Fibroblast of skin of right biceps (primary cell): ENCODE measurements around the gene RYK.
"Not testable (repeated sequence)": the region's sequence is repeated elsewhere in the genome, so short reads cannot be mapped to it uniquely, and the experiment has no call there.

Source experiments
- DNase-seq: peaks from one replicate; pipeline ENCODE4 v3.0.0-alpha.2; 2013

Gene RYK

DNA sequence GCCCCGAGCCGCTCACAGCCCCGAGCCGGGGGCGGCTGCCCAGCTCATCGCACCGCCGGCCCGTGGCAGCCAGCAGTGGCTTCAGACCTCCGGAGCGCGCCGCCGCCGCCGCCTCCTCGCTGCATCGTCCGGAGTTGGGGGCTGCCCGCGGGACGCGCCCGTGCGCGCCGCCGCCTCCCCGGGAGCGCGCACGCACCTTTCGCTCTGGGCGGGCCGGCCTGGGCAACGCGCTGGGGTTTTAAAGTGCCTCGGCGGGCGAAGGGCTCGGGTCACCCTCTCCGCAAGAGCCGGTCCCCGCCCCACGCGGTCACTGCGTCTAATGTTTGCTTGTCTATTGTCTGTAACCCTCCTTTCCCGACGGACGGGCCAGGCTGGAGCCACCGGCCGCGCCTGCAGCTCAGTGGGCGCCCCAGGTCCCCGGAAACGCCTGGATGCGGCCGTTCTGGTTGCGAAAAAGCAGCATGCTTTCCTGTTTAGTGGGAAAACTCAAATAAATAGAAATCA, at the start of gene RYK:
TSS of gene RYK (minus strand) at position 143 of the 504 bp plus-strand sequence. CDS start 205 bp downstream, outside the sequence.
- DNase-seq = peak; percentile 82

DNA sequence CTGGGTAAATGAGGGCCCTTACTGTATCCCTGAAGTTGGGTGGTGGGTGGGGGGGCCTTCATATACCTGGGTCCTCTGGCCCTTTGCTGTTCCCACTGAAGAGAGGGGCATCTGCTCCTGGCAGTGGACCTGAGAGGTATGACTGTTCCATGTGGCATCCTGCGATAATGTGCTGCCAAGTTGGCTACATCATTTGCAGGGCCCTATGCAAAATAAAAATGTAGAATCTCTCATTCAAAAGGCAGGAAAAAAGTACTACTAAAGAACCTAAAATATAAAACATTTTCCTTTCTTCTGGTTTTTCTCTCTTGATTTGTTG, 49.2 kb upstream of the RYK start:
- no peak for DNase-seq

- DNase-seq = peak; percentile 30
Measured at GRCh38 chr3:134299185-134299887, 48.7 kb upstream of the RYK start.

GRCh38 chr3:134298249-134298648, 47.6 kb upstream of the RYK start:
- no peak for DNase-seq

DNA sequence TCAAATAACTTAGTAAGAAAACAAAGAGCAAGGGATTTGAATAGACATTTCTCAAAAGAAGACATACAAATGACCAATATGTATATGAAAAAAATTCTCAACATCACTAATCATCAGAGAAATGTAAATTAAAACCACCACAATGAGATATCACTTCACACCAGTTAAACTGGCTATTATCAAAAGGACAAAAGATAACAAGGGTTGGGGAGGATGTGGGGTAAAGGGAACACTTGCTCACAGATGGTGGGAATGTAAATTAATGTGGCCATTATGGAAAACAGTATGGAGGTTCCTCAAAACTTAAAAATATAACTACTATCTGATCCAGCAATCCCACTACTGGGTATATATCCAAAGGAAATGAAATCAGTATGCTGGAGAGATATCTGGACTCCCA, 46.0 kb upstream of the RYK start:
- DNase-seq = no peak

DNA sequence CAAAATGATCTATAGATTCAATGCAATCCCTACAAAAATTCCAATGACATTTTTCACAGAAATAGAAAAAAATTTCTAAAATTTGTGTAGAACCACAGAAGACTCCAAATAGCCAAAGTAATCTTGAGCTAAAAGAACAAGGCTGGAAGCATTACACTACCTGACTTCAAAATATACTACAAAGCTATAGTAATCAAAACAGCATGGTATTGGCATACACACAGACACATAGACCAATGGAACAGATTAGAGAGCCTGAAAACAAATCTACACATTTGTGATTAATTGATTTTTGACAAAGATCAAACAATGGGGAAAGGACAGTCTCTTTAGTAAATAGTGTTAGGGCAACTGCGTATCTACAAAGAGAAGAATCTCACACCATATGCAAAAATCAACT, 45.3 kb upstream of the RYK start:
- DNase-seq = no peak

DNA sequence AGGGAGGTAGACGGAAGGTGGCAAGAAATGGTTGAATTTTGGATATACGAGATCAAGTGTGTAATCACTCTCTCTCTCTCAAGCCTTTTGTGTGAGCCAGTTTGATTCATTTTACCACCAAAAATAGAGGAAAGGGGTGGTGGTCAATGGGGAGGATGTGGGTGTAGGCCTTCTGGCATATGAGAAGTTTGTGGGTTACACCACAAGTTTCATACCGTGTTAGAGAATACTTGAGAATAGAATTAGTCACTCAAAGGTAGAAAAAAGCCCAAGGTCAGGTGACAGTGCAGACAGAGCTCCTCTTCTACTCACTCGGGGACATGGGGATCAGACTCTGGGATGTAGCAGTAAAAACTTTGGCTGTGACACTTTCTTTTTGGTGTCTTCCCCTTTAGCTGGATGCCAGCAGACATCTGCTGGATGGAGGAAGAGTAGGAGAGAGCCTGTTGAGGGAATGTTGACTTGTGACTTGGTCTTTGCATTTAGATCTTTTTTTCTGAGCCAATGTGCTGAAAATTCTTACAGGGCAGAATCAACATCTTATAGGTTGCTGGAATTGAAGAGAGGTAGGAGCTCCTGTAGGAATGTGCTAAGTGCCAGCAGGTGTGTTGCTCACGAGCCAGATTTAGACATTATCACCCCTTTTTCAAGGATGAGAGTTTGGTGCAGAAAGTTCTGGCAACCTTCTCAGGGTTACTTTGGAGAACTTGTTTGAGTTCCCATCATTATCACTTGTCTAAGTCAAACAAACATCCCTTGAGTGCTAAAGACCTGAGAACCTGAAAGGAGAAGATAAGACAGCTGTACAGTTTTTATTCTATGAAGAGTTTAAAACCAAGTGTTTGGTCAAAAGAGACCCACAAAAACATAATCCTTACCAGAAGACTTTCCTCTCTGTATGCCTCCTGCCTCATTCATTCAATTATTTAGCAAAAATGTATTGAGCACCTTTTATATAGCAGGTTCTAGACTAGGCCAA, 43.9 kb upstream of the RYK start:
- DNase-seq = no peak

GRCh38 chr3:134291319-134292254, 40.9 kb upstream of the RYK start:
- DNase-seq = peak; percentile 75

- no peak for DNase-seq
Measured at GRCh38 chr3:134287512-134287911, 36.9 kb upstream of the RYK start.

DNA sequence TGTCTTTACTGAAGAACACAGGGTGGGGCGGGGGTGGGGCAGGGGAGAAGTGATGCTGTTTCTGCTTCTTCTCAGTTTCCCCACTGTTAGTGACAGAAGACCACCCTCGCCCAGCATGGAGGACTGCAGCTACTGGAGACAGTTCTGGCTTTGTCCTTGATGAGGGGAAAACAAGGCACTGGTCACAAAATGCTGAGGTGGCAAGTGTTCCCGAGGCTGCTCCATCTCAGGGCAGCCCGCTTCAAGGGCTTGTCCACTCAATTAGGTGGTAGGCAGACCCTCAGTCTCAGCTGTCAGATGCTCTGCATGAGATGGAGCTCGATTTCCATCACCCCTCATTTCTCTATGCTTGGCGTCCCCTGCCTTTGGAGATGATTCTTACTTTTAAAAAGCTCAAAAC, 33.8 kb upstream of the RYK start:
- no peak for DNase-seq

- no peak for DNase-seq
Measured at GRCh38 chr3:134282659-134283047, 32.0 kb upstream of the RYK start.

DNA sequence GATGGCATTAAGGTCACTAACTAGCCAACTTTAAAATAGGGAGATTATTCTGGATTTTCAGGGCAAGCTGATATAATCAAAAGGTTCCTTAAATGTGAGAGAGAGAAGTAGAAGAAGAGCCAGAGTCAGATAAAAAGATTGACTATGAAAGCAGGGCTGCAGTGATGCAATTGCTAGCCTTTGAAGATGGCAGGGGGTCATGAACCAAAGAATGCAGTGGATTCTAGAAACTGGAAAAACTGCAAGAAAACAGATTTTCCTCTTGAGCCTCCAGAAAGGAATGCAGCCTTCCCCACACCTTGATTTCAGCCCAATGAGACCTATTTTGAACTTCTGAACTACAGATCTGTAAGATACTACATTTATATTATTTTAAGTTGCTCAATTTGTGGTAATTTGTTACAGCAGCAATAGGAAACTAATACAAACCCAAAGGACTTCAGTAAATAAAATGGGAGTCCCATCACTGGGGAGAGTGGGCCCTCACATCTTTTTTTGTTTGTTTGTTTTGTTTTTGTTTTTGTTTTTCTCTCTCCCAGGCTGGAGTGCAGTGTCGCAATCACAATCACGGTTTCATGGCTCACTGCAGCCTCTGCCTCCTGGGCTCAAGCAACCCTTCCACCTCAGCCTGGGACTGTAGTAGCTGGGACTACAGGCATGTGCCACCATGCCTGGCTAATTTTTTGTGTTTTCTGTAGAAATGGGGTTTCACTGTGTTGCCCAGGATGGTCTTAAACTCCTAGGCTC, 31.4 kb upstream of the RYK start:
- DNase-seq = no peak

DNA sequence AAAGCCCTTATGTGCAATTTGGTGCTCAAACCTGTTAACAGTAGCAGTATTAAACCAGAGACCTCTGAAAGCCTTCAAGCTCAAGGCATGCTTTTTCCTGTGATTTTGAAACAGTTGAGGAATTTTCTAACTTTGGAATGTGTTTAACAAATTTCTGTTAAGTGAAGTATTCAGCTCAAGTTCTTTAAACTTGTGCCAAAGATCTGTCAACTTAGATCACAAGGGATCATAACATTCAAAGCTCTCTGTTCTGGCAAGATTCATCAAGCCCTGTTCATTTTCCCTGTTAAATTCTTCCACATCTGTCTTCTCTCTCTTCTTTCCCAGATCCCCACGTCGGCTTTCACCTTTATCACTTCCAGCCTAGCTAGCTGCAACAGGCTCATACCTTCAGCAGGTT, 28.8 kb upstream of the RYK start:
- peak; percentile 30 for DNase-seq

DNA sequence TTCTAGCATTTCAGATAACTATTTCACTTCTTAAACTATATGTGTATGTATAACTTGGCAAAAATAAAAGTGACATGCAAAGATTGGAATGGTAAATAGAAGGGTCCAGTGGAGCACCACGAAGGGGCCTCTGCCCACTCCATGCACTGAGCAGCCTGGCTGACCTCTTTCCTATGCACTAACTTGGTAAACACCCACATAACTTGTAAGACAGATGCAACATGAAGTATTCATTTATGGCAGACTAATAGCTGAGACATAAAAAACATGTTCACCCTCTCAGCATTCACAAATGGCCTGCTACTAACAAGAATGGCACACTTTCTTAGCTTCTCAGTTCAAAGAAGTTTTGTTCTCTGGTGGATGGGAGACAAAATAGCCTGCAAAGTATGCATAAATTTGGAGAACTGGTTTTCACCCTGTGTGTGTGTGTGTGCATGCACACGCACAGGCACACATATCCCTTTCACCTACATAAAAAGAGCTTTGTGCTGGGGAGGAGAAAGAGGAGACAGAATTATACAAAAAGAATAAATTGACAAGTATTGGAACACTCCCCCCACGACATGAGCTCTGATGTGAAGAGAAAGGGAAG, 26.5 kb upstream of the RYK start:
- no peak for DNase-seq

DNA sequence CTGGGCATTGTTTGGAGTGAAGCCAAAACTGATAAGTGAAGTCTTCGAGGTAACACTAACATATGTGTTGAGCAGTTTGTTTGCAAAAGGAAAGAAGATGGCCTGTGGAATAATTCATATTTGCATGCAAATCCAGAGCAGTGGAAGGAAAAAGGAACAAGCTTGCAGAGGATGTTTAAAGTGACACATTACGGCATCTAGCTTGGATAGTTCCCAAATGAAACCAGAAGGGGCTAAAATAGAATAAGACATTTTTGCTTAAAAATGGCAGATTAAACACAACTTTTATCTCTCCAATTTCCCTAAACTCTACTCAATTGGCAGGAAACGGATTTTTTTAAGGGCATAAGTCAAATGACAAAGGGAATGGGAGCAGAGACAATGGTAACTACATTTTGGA, 25.4 kb upstream of the RYK start:
- DNase-seq = no peak

DNA sequence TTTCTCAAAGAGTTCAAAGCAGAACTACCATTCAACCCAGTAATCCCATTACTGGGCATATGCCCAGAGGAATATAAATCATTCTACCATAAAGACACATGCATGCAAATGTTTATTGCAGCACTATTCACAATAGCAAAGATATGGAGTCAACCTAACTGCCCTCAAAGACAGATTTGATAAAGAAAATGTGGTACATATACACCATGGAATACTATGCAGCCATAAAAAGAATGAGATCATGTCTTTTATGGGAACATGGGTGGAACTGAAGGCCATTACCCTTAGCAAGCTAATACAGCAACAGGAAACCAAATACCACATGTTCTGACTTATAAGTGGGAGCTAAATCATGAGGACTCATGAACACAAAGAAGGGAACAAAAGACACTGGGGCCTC, 24.5 kb upstream of the RYK start:
- DNase-seq = not testable (repeated sequence)

DNA sequence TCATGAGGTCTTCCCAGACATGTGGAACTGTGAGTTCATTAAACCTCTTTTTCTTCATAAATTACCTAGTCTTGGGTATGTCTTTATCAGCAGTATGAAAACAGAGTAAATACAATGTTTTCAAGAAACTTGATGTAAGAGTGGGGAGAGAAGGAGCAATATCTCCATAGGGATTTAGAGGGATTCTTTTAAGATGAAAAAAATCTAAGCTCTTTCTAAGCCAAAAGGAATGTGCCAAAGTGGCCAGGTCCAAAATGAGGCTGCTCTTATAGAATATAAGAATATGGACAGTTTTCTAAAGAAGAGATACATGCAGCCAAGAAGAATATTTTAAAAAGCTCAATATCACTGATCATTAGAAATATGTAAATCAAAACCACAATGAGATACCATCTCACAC, 23.9 kb upstream of the RYK start:
- peak; percentile 42 for DNase-seq

GRCh38 chr3:134267996-134268395, 17.3 kb upstream of the RYK start:
- no peak for DNase-seq

GRCh38 chr3:134260987-134261386, 10.3 kb upstream of the RYK start:
- DNase-seq = no peak

GRCh38 chr3:134258761-134259347, 8.2 kb upstream of the RYK start:
- DNase-seq = peak; percentile 6

- DNase-seq = no peak
Measured at GRCh38 chr3:134255404-134255803, 4.7 kb upstream of the RYK start.
